Liver (tissue), 9 donors: ENCODE measurements around the gene BTBD9. TPM values are rescaled to one million over a fixed set of nuclear protein-coding genes. Genes with fewer than 3 reads are reported as not detected.
A peak's percentile ranks its signal among the peaks of the same experiment; 100 is the strongest.

Source experiments
- DNase-seq: peaks from one replicate; pipeline ENCODE4 v3.0.0-alpha.2; 2017; ENCODE audit warnings: low spot score
- H3K27ac ChIP-seq, 2 donors: one replicate each; pipeline ENCODE4 v1.7.0; 2013; ENCODE audit warnings: inconsistent platforms in 2 of 2, low read length in 2 of 2, control low read depth in 1 of 2, low read depth in 1 of 2, mild to moderate bottlenecking in 1 of 2
- H3K27me3 ChIP-seq, 4 donors: one replicate each; pipeline versions ENCODE4 v1.6.1 to v1.7.0; 2013; ENCODE audit warnings: low read length in 3 of 4, inconsistent platforms in 1 of 4, mild to moderate bottlenecking in 1 of 4, moderate library complexity in 1 of 4; ENCODE audit not compliant: control insufficient read depth in 4 of 4, insufficient read depth in 4 of 4
- H3K36me3 ChIP-seq, 4 donors: one replicate each; pipeline versions ENCODE4 v1.6.1 to v1.7.0; 2013; ENCODE audit warnings: low read length in 3 of 4, mild to moderate bottlenecking in 3 of 4, low read depth in 1 of 4, moderate library complexity in 1 of 4; ENCODE audit not compliant: control insufficient read depth in 4 of 4, insufficient read depth in 3 of 4
- H3K4me1 ChIP-seq, 4 donors: one replicate each; pipeline versions ENCODE4 v1.6.1 to v1.7.0; 2013; ENCODE audit warnings: low read length in 3 of 4, mild to moderate bottlenecking in 3 of 4, moderate library complexity in 1 of 4; ENCODE audit not compliant: control insufficient read depth in 4 of 4, insufficient read depth in 4 of 4
- H3K4me3 ChIP-seq, 3 donors: one replicate each; pipeline versions ENCODE4 v1.6.1 to v1.7.0; 2013; ENCODE audit warnings: low read length in 3 of 3, control low read depth in 1 of 3, low read depth in 1 of 3, mild to moderate bottlenecking in 1 of 3
- H3K9ac ChIP-seq, 2 donors: one replicate each; pipeline ENCODE4 v1.7.0; 2013; ENCODE audit warnings: low read length in 2 of 2, mild to moderate bottlenecking in 2 of 2, moderate library complexity in 2 of 2, control low read depth in 1 of 2, low read depth in 1 of 2
- H3K9me3 ChIP-seq, 4 donors: one replicate each; pipeline versions ENCODE4 v1.6.1 to v1.7.0; 2013; ENCODE audit warnings: low read length in 3 of 4; ENCODE audit not compliant: control insufficient read depth in 4 of 4
- EGR1 ChIP-seq, 2 donors: IDR thresholded peaks; 2 replicates each; pipeline ENCODE4 v1.6.1; 2016 to 2018; ENCODE audit warnings: antibody characterized with exemption in 2 of 2, low read depth in 2 of 2
- FOXA1 ChIP-seq: IDR thresholded peaks from 2 replicates; pipeline ENCODE4 v1.6.1; 2016; ENCODE audit warnings: antibody characterized with exemption
- FOXA2 ChIP-seq: IDR thresholded peaks from 2 replicates; pipeline ENCODE4 v1.6.1; 2016; ENCODE audit warnings: antibody characterized with exemption
- GABPA ChIP-seq, 2 donors: IDR thresholded peaks in 1 of 2; conservative IDR thresholded peaks in 1 of 2; 2 replicates each; pipeline ENCODE4 v1.6.1; 2016; ENCODE audit warnings: antibody characterized with exemption in 2 of 2, mild to moderate bottlenecking in 1 of 2, moderate library complexity in 1 of 2
- HNF4A ChIP-seq, 2 donors: conservative IDR thresholded peaks; 2 replicates each; pipeline ENCODE4 v1.6.1; 2016; ENCODE audit warnings: antibody characterized with exemption in 2 of 2, mild to moderate bottlenecking in 2 of 2
- HNF4G ChIP-seq: IDR thresholded peaks from 2 replicates; pipeline ENCODE4 v1.6.1; 2016; ENCODE audit warnings: antibody characterized with exemption
- JUND ChIP-seq, 2 donors: IDR thresholded peaks; 2 replicates each; pipeline ENCODE4 v1.6.1; 2016; ENCODE audit warnings: antibody characterized with exemption in 2 of 2
- MAX ChIP-seq: IDR thresholded peaks from 2 replicates; pipeline ENCODE4 v1.6.1; 2016; ENCODE audit warnings: antibody characterized with exemption
- NR2F2 ChIP-seq: IDR thresholded peaks from 2 replicates; pipeline ENCODE4 v1.6.1; 2016; ENCODE audit warnings: antibody characterized with exemption
- RAD21 ChIP-seq, 2 donors: IDR thresholded peaks; 2 replicates each; pipeline ENCODE4 v1.6.1; 2016; ENCODE audit warnings: antibody characterized with exemption in 2 of 2, mild to moderate bottlenecking in 2 of 2
- REST ChIP-seq: IDR thresholded peaks from 2 replicates; pipeline ENCODE4 v1.6.1; 2016; ENCODE audit warnings: antibody characterized with exemption, mild to moderate bottlenecking
- RXRA ChIP-seq, 2 donors: IDR thresholded peaks; 2 replicates each; pipeline ENCODE4 v1.6.1; 2017 to 2018; ENCODE audit warnings: antibody characterized with exemption in 2 of 2, mild to moderate bottlenecking in 1 of 2
- SP1 ChIP-seq: IDR thresholded peaks from 2 replicates; pipeline ENCODE4 v1.6.1; 2018; ENCODE audit warnings: antibody characterized with exemption, mild to moderate bottlenecking
- TAF1 ChIP-seq: conservative IDR thresholded peaks from 2 replicates; pipeline ENCODE4 v1.6.1; 2016; ENCODE audit warnings: antibody characterized with exemption, mild to moderate bottlenecking
- YY1 ChIP-seq: IDR thresholded peaks from 2 replicates; pipeline ENCODE4 v1.6.1; 2016; ENCODE audit warnings: antibody characterized with exemption, mild to moderate bottlenecking
- WGBS: extraction: QIAGEN DNeasy Blood & Tissue Kit; methylation state at CpG from one replicate; pipeline ENCODE4 v1.1.7; 2013; 5-methylcytosine and 5-hydroxymethylcytosine counted together
- polyA plus RNA-seq, 2 donors: library from polyadenylated mRNA; stranded (reverse) in 1 of 2; unstranded in 1 of 2; fragments of 200-250 nt in 1 of 2; fragments of >200 nt in 1 of 2; fragmentation: Nextera tagmentation in 1 of 2; extraction: Ambion mirVana in 1 of 2; gene quantifications; one replicate each; pipeline versions ENCODE4 v1.2.1 to v1.2.3, GENCODE V29; 2013 to 2015
- total RNA-seq, 2 donors: library from RNA; depleted of rRNA; stranded (reverse); fragments of >200 nt; gene quantifications; one replicate each; pipeline ENCODE4 v1.2.3, GENCODE V29; 2014
- TF ChIP-seq, protein P1 (sequence below): fragments of 150-350 bp; IDR thresholded peaks from 2 replicates; pipeline ENCODE4 v1.5.1; 2017; ENCODE audit warnings: improper control_type of control experiment, low read depth, low read length; ENCODE audit not compliant: missing input control
- TF ChIP-seq, protein P2 (sequence below): IDR thresholded peaks from 2 replicates; pipeline ENCODE4 v1.6.1; 2016; ENCODE audit warnings: antibody characterized with exemption
- TF ChIP-seq, protein P3 (sequence below): IDR thresholded peaks from 2 replicates; pipeline ENCODE4 v1.6.1; 2016; ENCODE audit warnings: antibody characterized with exemption
- donor health status: healthy.
- donor health status: healthy.
- donor health status: healthy.
- donor health status: healthy.
- donor health status: healthy.

The BTBD9 gene
- total RNA-seq (10 to 100 TPM in 1 of 2 donors, 1 to 10 TPM in 1; 5.4 to 12.4 TPM), polyA plus RNA-seq (1 to 10 TPM; 2.0 to 6.0 TPM)

DNA sequence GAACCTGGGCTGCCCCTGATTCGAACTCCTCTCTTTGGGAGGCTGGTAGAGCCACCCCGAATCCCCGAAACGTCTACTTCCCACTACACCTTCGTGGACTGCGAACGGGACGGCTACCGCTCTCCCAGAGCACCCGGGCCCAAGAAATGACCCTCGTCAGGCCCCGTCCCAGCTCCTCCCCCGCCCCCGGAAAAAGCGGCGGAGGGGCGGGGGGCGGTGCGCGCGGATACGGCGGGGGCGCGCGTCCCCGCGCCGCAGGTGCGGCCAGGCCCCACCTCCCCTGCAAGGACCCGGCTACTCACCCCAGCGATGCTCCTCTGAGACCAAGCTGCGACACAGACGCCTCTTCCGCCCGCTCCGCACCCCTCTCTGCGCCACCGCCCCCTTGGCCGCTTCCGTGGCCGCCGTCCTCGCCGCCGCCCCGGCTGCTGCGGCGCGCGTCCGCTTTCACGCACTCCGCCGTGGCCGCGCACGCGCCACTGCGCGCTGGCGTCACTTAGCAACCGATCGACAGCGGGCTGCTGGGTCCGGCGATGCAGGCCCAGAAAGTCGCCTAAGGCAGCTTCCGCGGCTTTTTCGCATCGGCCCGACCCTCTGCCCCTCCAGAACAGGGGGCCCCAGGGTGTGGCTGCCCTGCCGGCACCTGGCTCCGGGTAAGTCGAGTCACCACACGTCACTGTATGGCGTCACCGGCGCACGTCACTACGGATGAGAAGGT, at the start of gene BTBD9:
TSS of gene BTBD9 (minus strand) at position 432 of the 718 bp plus-strand sequence.
- Histone ChIP-seq H3K27ac (peak within 1 kb of the TSS; percentile 84 to 87), H3K9me3 (no peaks in the 10 kb centered on the region), H3K4me3 (peak within 1 kb of the TSS; percentile 69 to 97 (median 74)), H3K27me3 (no peaks in the 10 kb centered on the region), H3K4me1 (peaks cover 2 to 28% (median 14%) of the 10 kb centered on the region in 4 donors), H3K9ac (peak within 1 kb of the TSS; percentile 78 to 93), H3K36me3 (no peaks in the 10 kb centered on the region)
- DNase-seq, result peak; percentile 70
- peak; percentile 75 to 77 for TF ChIP-seq EGR1 (IDR thresholded peaks at IDR 0.05; ENCODE audit: low read depth in 2 of 2)
- TF ChIP-seq, protein P1, sequence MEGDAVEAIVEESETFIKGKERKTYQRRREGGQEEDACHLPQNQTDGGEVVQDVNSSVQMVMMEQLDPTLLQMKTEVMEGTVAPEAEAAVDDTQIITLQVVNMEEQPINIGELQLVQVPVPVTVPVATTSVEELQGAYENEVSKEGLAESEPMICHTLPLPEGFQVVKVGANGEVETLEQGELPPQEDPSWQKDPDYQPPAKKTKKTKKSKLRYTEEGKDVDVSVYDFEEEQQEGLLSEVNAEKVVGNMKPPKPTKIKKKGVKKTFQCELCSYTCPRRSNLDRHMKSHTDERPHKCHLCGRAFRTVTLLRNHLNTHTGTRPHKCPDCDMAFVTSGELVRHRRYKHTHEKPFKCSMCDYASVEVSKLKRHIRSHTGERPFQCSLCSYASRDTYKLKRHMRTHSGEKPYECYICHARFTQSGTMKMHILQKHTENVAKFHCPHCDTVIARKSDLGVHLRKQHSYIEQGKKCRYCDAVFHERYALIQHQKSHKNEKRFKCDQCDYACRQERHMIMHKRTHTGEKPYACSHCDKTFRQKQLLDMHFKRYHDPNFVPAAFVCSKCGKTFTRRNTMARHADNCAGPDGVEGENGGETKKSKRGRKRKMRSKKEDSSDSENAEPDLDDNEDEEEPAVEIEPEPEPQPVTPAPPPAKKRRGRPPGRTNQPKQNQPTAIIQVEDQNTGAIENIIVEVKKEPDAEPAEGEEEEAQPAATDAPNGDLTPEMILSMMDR, result no peak
- TF ChIP-seq, protein P2, sequence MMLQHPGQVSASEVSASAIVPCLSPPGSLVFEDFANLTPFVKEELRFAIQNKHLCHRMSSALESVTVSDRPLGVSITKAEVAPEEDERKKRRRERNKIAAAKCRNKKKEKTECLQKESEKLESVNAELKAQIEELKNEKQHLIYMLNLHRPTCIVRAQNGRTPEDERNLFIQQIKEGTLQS, result no peak
- no peak for TF ChIP-seq FOXA1
- peak; percentile 63 for TF ChIP-seq TAF1
- TF ChIP-seq RXRA (IDR thresholded peaks at IDR 0.05), result peak in 1 of 2 donors; percentile 4
- TF ChIP-seq YY1, result no peak
- TF ChIP-seq GABPA (IDR thresholded peaks at IDR 0.05 in 1 of 2, conservative IDR thresholded peaks at IDR 0.05 in 1 of 2), result peak in 1 of 2 donors; percentile 28
- TF ChIP-seq SP1, result no peak
- TF ChIP-seq HNF4A (conservative IDR thresholded peaks at IDR 0.05), result no peak
- TF ChIP-seq RAD21 (IDR thresholded peaks at IDR 0.05), result no peak
- no peak for TF ChIP-seq NR2F2
- no peak for TF ChIP-seq FOXA2
- TF ChIP-seq MAX, result no peak
- TF ChIP-seq JUND (IDR thresholded peaks at IDR 0.05), result no peak
- TF ChIP-seq, protein P3, sequence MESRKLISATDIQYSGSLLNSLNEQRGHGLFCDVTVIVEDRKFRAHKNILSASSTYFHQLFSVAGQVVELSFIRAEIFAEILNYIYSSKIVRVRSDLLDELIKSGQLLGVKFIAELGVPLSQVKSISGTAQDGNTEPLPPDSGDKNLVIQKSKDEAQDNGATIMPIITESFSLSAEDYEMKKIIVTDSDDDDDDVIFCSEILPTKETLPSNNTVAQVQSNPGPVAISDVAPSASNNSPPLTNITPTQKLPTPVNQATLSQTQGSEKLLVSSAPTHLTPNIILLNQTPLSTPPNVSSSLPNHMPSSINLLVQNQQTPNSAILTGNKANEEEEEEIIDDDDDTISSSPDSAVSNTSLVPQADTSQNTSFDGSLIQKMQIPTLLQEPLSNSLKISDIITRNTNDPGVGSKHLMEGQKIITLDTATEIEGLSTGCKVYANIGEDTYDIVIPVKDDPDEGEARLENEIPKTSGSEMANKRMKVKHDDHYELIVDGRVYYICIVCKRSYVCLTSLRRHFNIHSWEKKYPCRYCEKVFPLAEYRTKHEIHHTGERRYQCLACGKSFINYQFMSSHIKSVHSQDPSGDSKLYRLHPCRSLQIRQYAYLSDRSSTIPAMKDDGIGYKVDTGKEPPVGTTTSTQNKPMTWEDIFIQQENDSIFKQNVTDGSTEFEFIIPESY, result no peak
- TF ChIP-seq HNF4G, result no peak
- peak; percentile 6 for TF ChIP-seq REST
- under 1% methylated on average over 82 of the region's 82 CpGs for WGBS
